ENCODE measurements around the gene RAD9B.
A peak's percentile ranks its signal among the peaks of the same experiment; 100 is the strongest.
"Not testable (repeated sequence)": the region's sequence is repeated elsewhere in the genome, so short reads cannot be mapped to it uniquely, and the experiment has no call there.

Gene RAD9B

DNA sequence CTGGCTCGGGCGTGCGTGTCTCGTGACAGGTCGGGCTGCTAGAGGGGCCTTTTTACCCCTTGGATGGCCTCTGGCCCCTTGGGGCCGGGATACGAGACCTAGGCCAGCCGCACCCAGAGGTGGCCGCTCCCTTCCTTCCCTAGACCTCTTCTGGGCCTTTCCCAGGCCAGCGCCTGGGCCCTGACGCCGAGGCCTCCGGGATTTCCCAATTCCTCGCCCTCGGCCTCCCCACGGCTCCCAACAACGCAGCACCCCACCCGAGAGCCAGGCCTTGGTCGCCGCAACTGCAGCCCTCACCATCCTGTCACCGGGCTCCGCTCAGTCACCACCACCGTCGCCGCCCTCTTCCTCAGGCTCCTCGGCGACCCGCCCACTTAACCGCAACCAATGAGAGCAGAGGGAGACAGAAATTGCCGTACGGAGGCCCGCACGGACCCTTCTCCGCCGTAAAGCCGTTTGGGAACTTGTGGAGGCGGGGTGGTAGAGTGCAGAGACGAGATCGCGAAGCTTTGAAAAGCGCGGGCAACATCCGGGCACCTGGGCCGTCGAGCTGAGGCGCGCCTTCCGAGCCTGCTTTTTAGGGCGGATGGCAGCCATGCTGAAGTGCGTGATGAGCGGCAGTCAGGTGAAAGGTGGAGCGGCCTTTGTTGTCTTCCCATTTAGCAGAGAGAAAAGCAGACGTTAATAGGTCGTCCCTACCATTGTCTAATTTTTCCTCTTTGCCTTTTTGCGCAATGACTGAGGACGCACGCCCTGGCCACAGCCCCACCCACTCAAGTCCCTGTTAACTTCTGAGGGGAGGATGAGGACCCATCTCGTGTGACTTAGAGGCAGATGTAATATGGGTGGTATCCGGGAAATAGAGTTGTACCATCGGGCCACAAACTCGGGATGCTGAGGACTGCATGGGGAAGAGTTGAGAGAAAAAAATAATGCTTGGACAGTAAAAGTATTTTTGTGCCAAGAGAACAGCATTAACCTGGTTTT, at the start of gene RAD9B, which contains the start of gene VPS29:
RAD9B (plus strand) TSS at position 580 of the 987 bp plus-strand sequence; CDS start at position 587, 7 bp downstream.
VPS29 (minus strand) TSS at position 360 of the 987 bp plus-strand sequence; CDS start at position 300, 60 bp downstream.
- DNase-seq, result peak; percentile 98

DNA sequence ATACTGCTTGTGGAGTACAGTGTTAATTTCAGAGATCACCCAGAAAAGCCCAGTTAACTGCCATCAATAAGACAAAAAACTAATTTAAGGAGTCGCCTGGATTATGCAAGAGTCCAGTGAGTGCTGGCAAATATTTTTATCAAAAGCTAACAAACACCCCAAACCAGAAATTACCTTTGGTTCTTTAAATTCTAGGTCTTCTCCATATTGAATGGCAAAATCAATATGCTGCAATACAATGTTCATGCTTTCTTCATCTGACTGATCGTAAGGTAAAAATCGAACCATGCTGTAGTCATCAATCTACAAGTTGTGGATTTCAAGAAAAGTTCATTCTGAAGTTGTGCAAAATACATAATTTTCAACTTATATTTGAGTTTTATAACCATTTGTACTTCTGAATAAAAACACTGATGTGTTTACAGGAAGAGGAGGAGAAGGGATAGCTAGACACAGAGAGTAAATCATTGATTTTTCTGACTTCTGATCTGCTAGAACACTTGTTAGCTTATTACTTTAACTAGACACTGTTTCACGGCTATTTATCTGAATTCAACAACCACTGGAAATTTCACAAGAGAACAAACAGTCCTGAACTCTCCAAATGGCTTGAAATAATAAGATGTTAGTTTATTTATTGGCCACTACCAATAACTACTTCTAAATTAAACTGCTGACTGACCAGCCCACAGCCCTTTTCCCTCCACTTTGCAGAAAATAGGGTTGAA, 48.4 kb upstream of the RAD9B start:
- DNase-seq, result no peak

DNA sequence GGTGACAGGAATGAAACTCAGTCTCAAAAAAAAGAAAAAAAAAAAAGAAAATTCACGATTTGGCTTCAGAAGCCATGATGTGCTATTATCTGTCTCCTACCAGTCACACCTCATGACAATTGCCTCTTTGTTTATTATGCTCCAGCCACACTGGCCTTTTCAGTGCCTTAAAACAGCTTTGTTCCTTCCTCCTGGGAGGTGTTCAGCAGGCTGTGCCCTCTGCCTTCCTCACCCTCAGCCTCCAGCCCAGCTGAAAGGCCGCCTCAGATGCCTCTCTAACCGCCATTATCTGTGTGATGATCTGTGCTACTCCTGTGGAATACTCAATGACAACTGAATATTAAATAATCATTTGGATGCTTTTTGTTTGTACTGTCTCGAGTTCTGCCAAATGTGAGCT, 43.4 kb upstream of the RAD9B start:
- no peak for DNase-seq

DNA sequence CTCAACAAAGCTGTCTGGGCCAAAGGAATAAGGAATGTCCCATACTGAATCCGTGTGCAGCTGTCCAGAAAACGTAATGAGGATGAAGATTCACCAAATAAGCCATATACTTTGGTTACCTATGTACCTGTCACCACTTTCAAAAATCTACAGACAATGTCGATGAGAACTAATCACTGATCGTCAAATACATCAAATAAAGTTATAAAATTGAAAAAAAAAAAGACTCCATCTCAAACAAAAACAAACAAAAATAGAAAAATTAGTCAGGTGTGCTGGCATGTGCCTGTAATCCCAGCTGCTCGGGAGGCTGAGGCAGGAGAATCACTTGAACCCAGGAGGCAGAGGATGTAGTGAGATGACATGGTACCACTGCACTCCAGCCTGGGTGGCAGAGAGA, 40.9 kb upstream of the RAD9B start:
- DNase-seq, result not testable (repeated sequence)

DNA sequence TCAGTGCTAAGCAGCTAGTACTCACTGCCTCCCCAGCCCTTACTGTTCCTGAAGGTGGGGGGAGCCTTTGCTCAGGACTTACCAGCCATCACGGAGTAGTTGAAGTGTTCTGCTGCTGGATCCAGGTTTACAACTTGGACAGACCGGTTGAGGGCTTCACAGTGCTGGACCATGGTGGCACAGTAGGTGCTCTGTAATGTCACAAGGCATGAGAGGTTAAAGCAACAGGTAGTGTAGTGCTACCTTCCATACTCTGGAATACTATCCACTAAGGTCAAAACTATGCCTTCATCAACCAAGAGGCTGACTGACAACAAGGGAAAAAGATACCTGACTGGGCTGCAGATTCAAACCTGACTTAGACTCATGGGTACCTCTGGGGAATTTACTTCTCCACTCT, 37.1 kb upstream of the RAD9B start:
- DNase-seq, result no peak

DNA sequence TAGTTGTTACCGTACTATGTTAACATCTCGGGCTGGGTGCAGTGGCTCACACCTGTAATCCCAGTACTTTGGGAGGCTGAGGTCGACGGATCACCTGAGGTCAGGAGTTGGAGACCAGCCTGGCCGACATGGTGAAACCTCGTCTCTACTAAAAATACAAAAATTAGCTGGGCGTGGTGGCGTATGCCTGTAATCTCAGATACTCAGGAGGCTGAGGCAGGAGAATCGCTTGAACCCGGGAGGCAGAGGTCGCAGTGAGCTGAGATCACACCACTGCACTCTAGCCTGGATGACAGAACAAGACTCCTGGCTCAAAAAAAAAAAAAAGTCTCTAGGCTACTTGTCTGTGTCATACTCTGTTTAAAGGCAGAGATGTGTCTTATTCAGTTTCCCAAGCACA, 36.4 kb upstream of the RAD9B start:
- DNase-seq, result not testable (repeated sequence)

DNA sequence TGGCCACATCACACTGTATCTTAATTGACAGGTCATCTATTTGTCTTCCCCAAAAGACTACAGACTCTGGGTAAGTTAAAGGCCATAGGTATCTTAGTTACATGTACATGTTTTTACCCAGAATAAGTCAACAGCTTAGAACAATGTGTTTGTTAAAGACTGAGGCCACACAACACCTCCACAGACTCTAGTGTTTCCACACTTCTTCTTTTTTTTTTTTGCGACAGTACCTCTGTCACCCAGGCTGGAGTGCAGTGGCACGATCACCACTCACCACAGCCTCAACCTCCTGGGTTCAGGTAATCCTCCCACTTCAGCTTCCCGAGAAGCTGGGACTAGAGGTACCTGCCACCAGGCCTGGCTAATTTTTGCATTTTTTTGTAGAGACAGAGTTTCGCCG, 35.3 kb upstream of the RAD9B start:
- no peak for DNase-seq

DNA sequence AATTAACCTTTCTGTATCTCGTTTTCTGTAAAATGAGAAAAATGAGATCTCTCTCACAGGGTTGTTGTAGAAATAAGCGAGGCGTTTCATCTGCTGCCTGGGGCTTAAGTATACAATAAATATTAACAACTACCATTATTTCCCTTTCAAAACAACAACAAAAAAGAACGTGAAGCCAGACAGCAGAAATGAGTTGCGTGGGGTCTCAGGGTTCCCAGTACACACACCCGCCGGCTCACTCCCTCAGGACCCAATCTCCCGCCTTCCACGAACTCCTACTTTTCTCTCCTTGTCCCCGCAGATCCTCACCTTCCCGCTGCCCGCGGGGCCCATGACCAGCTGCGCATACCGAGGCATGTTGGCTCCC, 34.3 kb upstream of the RAD9B start:
- no peak for DNase-seq

DNA sequence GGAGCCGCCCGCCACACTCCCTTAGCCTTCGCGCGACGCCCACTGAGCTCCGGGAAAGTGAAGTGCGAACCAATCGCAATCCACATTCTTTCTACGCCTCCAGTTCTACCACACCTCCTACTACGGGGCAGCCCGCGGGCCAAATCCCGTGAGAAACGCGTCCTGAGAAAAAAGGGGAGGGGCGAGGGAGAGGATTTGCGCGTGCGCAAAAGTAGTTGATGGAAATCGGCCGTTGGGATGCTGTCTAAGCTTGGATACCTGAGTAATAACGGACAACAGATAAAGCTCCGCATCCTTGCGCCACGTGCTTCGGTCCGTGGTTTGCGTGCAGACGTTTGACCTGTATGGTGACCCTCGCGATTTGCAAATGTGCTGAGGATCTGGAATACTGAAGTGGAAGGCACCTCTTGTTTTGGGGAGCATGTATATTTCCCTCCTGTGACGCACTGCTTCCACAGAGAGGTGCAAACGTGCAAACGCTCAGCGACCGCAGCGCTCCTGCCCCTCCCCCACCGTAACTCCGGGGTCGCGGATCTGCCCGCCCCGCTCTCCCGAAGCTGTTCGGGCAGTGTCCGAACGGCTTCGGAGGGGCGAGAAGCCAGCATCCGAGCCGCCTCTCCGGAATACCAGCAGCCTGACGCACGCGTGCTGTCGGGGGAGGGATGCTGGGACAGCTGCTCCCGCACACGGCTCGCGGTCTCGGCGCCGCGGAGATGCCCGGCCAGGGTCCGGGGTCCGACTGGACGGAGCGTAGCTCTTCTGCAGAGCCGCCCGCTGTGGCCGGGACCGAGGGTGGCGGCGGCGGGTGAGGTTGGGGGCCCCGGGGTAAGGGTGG, 33.7 kb upstream of the RAD9B start, which contains the start of the genes FAM216A and GPN3:
FAM216A (plus strand) TSS at position 632 of the 835 bp plus-strand sequence; CDS start at position 663, 31 bp downstream.
GPN3 (minus strand) TSS at position 44 of the 835 bp plus-strand sequence. CDS start 54 bp downstream, outside the sequence.
- DNase-seq, result peak; percentile 98

DNA sequence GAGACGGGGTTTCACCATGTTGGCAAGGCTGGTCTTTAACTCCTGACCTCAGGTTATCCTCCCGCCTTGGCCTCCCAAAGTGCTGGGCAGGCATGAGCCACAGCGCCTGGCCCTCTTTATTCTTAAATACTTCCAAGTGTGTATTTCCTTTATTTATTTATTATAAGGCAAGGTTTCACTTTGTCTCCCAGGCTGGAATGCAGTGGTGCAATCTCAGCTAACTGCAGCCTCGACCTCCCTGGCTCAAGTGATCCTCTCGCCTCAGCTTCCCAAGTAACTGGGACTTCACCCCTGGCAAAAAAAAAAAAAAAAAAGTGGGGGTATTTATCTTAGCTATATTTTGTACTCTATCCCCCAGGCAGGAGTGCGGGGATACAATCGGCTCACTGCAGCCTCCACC, 26.7 kb upstream of the RAD9B start:
- DNase-seq, result no peak

DNA sequence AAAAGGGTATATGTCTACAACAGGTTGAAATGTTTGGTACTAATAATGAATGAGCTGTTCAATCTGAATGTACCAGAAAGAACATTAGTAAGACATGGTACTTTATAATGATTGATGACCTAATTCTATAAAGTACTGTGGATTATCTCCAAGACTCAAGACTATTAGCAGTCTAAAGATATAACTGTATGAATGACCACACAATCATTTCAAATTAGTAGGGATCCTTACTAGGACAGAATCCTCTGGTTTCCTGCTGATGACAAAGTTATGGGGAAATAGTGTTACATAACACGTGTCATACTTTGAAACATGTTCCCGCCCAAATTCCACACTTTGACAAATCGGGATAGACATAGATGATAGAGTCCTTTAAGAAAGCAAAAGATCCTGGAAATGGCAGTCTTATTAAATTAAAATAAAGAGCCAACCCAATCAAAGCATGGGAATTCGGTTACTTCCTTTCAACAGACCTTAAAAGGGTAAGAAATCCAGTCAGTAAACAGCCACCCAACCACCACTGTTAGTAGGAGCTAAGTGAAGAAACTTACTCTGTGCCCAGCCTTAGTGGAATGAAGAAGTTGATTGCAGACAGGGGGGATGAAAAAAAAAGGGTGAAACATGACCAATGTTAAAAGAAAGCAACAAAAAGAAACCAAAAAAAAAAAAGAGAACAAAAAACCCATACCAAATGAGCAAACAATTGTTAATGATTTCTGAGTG, 3.0 kb upstream of the RAD9B start:
- no peak for DNase-seq

DNA sequence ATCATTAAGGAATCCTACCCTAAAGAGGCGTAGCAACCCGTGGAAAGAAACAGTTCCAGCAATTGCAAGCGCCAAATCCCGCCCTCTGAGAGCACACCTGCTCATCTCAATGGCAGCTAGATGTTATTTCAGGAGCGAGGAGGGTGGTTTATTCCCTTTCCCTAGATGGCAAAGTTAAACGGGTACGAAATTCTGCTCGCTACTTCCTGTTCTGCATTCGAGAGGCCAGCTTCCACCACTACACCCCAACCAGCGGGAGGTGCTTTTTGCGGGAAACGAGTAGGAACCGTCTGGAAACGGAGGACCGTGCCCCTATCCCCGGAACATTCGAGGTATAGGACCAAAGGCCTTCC, 756 bp upstream of the RAD9B start:
- peak; percentile 61 for DNase-seq

DNA sequence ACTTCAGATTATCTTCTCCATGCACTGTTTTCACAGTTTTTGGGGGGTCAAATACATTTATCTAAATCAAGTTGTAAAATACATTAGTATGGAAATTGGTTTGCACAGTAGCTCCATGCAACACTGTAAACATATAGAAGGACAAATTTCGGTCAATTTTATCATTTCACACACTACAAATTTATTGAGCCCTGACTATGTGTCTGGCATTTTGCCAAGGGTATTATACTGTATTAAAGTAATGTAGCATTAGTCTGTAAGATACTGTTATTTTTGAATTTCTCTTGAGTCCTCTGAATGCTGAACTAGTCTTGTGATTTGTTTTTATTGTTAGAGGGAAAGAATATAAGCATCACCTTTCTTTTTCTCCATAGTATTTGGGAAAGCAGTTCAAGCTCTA, 1.3 kb downstream of the RAD9B start:
- DNase-seq, result no peak

DNA sequence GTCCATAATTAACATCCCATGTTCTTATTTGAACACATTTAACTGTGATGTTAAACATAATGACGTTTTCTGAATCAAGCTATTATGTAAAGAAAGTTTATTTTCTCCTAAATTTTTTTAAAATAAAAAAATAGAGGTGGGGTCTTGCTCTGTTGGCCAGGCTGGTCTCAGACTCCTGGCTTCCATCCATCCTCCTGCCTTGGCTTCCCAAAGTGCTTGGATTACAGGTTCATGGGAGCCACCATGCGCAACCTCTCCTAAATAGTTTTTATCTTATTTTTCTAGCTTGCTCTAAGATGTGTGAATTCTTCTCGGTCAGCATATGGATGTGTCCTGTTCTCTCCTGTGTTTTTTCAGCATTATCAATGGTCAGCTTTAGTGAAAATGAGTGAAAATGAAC, 3.2 kb downstream of the RAD9B start:
- DNase-seq, result no peak

DNA sequence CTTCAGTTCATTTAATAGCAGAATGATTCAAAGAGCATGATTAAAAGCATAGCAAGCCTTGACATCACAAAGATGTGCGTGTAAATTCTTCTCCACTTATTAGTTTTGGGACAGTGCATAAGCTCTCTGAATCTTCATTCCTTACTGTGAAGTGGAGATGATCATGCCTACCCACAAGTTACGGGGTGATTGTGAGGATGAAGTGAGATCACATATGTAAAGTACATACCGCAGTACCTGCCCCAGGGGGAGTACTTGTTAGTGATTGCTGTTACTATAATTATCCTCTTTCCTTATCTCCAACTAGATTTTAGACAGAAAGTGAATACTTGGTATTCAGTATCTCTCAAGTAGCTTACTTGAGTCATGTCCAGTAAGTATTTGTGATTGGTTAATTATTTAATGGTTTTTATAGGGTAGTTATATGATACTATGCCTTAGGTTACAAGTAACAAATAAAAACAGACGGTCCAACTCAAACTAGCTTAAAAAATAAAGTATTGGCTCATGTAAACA, 6.0 kb downstream of the RAD9B start:
- no peak for DNase-seq

DNA sequence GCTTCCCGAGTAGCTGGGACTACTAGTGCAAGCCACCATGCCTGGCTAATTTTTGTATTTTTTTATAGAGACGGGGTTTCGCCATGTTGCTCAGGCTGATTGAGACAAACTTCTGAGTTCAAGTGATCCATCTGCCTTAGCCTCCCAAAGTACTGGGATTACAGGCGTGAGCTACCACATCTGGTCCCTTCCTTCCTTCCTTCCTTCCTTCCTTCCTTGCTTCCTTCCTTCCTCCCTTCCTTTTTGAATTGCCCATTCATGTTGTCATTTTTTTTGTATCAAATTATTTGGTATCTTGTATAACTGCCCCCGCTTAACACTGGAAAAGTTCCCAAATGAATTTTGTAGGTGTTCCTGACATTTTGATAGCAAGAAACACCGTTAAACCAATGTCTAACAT, 11.7 kb downstream of the RAD9B start:
- DNase-seq, result no peak

DNA sequence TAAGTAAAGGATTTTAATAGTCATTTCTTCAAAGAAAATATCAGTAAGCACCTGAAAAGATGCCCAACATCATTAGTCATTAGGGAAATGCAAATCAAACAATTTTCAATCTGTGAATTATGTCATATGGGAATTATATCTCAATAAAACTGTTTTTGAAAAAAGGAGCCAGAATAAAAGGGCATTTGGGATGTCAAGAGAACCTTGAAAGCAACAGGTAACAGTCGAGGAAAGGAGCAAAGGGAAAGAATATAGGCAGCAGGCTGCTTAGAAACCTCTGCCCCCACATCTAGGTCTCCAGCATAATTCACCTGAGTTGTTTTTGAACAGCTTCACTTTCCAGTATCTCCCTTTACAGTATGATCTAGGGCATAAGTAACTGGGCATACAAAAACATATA, 12.2 kb downstream of the RAD9B start:
- DNase-seq, result no peak

DNA sequence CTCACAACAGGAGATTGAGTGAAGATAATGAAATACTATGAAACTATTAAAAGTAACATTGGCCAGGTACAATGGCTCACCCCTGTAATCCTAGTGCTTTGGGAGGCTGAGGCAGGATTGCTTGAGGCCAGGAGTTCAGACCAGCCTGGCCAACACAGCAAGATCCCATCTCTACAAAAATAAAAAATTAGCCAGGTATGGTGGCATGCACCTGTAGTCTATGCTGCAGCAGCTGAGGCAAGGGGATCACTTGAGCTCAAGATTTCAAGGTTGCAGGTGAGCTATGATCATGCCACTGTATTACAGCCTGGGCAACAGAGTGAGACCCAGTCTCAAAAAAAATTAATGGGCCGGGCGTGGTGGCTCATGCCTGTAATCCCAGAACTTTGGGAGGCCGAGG, 14.9 kb downstream of the RAD9B start:
- DNase-seq, result no peak

DNA sequence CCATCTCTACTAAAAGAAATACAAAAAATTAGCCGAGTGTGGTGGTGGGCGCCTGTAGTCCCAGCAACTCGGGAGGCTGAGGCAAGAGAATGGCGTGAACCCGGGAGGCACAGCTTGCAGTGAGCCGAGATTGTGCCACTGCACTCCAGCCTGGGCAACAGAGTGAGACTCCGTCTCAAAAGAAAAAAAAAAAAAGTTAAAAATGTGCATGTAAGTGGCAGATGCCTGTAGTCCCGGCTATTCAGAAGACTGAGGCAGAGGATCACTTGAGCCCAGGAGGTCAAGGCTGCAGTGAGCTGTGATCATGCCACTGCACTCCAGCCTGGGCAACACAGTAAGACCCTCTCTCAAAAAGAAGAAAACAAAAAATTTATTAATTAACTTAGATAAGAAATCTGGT, 15.9 kb downstream of the RAD9B start:
- DNase-seq, result not testable (repeated sequence)

DNA sequence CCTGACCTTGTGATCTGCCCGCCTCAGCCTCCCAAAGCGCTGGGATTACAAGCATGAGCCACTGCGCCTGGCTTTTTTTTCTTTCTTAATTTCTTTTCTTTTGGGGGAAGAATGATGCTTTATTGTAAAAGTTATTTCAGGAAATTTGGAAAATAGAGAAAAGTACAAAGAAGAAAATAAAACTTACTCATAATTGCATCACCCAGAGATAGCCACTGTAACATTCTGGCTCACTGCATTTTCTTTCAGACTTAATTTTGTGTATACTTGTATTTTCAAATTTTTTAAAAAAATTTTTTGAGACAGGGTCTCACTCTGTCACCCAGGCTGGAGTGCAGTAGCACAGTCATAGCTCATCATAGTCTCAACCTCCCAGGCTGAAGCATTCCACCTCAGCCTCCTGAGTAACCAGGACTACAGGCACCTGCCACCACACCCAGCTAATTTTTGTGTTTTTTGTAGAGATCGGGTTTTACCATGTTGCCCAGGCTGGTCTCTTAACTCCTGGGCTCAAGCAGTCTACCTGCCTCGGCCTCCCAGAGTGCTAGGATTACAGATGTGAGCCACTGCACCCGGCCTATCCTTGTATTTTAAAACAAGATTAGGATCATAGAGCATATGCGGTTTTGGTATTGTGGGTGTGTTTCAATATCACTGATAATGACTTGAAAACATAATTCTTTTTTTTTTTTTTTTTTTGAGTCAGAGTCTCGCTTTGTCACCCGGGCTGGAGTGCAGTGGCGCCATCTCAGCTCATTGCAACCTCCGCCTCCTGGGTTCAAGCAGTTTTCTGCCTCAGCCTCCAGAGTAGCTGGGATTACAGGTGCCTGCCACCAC, 19.0 kb downstream of the RAD9B start:
- DNase-seq, result not testable (repeated sequence)

DNA sequence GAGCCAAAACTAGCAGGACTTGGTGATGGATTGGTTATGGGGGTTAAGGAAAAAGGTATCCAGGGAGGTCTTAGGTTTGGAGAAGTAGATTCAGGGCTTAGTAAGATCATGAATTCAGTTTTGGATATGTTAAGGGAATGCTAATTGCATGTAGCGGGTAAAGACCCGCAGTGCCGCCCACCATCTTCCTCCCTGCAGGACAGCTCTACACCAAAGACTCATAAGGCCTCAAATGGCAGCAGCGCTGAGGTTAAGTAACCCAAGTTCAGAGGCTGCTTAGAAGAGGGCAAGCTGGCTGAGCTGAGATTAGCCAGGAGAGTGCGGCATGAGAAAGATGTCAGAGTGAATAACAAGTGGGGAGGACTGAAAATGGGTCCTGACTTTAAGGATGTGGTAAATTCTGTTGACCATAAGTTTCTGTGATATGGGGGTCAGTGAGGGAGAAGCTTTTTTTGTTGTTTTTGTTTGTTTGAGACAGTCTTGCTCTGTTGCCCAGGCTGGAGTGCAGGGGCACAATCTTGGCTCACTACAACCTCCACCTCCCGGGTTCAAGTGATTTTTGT, 26.2 kb downstream of the RAD9B start:
- no peak for DNase-seq

Data from NCI-H1105 (cell line).